Duodenal mucosa (tissue), 2 donors: Measurements from ENCODE around the gene CBX8.

ENCODE experiments used
- H3K27ac ChIP-seq: one replicate; pipeline ENCODE4 v1.7.0; 2013; ENCODE audit warnings: low read depth, low read length
- H3K27me3 ChIP-seq, 2 donors: one replicate each; pipeline ENCODE4 v1.7.0; 2013; ENCODE audit warnings: low read length in 2 of 2, control low read depth in 1 of 2; ENCODE audit not compliant: insufficient read depth in 2 of 2, control insufficient read depth in 1 of 2
- H3K36me3 ChIP-seq, 2 donors: one replicate each; pipeline ENCODE4 v1.7.0; 2013; ENCODE audit warnings: low read length in 2 of 2, control low read depth in 1 of 2; ENCODE audit not compliant: insufficient read depth in 2 of 2, control insufficient read depth in 1 of 2
- H3K4me1 ChIP-seq, 2 donors: one replicate each; pipeline ENCODE4 v1.7.0; 2013; ENCODE audit warnings: low read length in 2 of 2, control low read depth in 1 of 2; ENCODE audit not compliant: insufficient read depth in 2 of 2, control insufficient read depth in 1 of 2
- H3K4me3 ChIP-seq, 2 donors: one replicate each; pipeline ENCODE4 v1.7.0; 2013; ENCODE audit warnings: low read length in 2 of 2, low read depth in 1 of 2
- H3K9ac ChIP-seq, 2 donors: one replicate each; pipeline ENCODE4 v1.7.0; 2013; ENCODE audit warnings: low read length in 2 of 2, low read depth in 1 of 2
- H3K9me3 ChIP-seq, 2 donors: one replicate each; pipeline ENCODE4 v1.7.0; 2013; ENCODE audit warnings: low read length in 2 of 2, control low read depth in 1 of 2; ENCODE audit not compliant: control insufficient read depth in 1 of 2

CBX8 gene

DNA sequence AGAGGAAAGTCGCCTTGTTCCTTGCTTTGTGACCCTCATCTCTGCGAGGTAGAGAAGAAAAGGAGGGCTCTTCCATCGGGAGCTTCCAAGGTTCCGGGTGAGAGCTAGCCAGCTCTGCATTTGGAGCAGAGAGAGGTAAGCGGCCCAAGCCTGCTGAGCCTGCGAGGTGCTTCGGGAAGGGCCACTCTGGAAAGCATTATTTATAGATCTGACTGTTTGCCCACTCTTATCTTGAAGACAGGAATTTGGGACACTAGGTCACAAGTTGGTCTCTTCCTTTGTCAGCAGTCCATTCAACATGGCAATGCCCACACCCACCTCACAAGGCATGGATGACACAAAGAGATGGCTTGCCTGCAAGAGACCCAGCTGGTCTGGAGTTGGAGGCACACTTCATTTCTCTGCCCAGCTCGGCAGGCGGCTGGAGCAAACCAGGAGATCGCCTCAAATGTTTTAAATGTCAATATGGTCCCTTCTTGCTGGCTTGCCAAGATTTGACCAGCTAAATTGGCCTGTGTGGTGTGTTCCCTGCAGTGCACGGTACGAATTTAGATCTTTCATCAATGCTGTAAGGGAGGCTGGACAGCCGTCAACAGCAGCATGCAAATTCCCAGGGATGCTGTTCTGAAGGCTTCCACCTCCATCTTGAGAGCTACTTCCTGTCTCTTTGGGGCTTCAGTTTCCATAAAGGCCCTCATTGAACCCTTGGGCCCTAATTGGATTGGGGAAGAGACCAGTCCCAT lies 22.8 kb upstream of the CBX8 start:
- Histone ChIP-seq H3K36me3 (no peaks in the 10 kb centered on the region), H3K9ac (no peak overlapping the region), H3K27me3 (peaks cover 23 to 37% of the 10 kb centered on the region in 2 donors), H3K27ac (no peak overlapping the region), H3K9me3 (no peaks in the 10 kb centered on the region), H3K4me3 (no peak overlapping the region), H3K4me1 (peaks cover 2 to 10% of the 10 kb centered on the region in 2 donors)

DNA sequence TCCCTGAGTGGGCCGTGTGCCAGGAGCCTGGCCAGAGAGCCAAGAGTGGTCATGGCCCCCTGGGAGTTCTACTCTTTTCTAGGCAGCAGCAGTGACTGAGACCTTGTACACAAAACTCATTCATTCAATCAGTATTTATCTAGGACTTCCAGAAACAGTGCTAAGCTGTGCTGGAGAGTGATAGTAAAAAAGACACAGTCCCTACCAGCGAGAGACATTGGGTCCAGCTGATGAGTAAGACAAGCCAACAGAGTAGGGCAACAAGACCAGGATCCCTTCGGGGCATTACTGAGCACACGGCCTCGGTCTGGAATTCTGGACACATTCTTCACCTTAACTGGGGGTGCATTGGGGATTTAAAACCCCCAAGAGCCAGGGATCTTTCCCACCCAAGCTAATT lies 22.2 kb upstream of the CBX8 start:
- no peaks in the 10 kb centered on the region for H3K9me3 ChIP-seq
- peaks cover 8 to 14% of the 10 kb centered on the region in 2 donors for H3K4me1 ChIP-seq
- H3K27ac ChIP-seq = no peak overlapping the region
- no peaks in the 10 kb centered on the region for H3K36me3 ChIP-seq
- H3K9ac ChIP-seq = no peak overlapping the region
- H3K27me3 ChIP-seq = peaks cover 28 to 43% of the 10 kb centered on the region in 2 donors
- H3K4me3 ChIP-seq = no peak overlapping the region

- H3K27me3 ChIP-seq = peaks cover 32 to 44% of the 10 kb centered on the region in 2 donors
- H3K36me3 ChIP-seq = no peaks in the 10 kb centered on the region
- no peak overlapping the region for H3K4me3 ChIP-seq
- no peak overlapping the region for H3K9ac ChIP-seq
- peaks cover 9 to 14% of the 10 kb centered on the region in 2 donors for H3K4me1 ChIP-seq
- no peak overlapping the region for H3K27ac ChIP-seq
- no peaks in the 10 kb centered on the region for H3K9me3 ChIP-seq
These were observed 21.3 kb upstream of the CBX8 start for GRCh38 chr17:79818026-79818758.

DNA sequence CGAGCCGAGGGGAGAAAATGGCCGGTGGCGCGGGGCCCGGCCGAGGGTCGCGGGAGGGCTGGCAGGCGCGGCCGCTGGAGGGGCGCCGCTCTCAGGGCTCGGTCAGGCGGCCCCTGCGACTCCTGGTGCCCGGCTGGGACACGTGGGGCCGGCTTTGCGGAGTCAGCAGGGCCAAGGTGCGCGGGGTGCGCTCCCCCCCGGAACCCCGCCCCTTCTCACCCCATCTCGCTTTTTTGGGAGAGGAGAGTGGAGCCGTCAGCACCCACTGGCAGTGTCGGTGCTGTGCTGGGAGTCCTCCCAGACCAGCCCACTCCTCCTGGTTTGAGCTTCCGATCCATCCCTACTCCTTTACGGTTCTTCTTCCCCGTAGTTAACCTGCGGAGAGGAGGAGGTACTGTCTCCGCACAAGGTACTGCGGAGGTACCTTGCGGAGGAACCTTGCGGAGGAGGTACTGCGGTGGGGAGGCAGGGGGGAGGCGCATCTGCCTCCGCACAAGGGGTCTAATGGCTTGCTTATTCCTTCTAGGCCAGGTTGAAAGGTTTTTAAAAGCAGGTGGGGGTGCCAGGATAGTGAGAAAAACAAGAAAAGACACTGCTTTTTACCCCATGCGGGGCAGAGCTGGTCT lies 19.1 kb upstream of the CBX8 start:
- H3K9me3 ChIP-seq = no peaks in the 10 kb centered on the region
- H3K27ac ChIP-seq = no peak overlapping the region
- peaks cover 52 to 64% of the 10 kb centered on the region in 2 donors for H3K27me3 ChIP-seq
- H3K36me3 ChIP-seq = no peaks in the 10 kb centered on the region
- H3K9ac ChIP-seq = no peak overlapping the region
- H3K4me3 ChIP-seq = no peak overlapping the region
- peaks cover 24 to 30% of the 10 kb centered on the region in 2 donors for H3K4me1 ChIP-seq

- H3K4me1 ChIP-seq = peaks cover 28 to 32% of the 10 kb centered on the region in 2 donors
- peaks cover 55 to 67% of the 10 kb centered on the region in 2 donors for H3K27me3 ChIP-seq
These were observed 18.3 kb upstream of the CBX8 start for GRCh38 chr17:79814974-79815835.

DNA sequence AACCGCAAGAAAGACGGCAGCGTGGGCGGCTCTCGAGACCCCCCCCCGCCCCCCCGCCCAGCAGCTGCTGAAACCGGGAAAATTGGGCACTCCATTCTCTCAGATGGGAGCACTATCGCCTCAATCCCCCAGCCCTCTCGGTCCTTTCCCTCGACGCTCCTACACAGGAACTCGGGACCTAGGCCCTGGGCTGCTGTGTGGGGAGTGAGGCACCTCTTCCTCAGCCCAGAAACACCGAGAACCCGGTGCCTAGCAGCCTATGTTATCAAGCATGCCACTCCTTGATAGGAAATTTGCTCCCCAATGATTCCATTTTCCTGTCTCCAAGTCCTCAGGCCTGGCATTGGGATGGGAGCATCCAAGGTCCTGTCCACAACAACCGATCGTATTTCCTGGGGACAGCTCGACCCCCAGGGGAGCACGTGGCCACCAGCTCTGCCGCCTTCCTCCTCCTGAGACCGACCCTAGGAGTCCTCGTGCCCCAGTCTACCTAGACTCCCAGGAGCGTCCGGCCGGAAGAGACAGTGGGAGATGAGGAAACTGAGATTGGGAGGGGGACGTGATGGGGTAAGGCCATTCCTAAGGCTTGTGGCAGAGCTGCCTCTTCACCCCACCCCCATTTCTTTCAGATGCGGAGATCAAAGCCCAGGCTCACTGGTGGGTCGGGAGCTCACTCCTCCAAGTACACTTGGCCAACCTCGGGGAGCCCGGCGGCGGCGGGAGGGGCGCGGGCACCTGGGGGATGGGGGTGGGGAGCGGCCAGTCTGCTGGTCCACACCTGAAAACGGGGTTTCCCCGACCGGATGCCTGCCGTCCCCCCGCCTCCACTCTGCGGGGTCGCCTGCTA lies 17.5 kb upstream of the CBX8 start:
- peaks cover 57 to 69% of the 10 kb centered on the region in 2 donors for H3K27me3 ChIP-seq
- no peak overlapping the region for H3K4me3 ChIP-seq
- no peak overlapping the region for H3K9ac ChIP-seq
- H3K27ac ChIP-seq = no peak overlapping the region
- H3K36me3 ChIP-seq = no peaks in the 10 kb centered on the region
- H3K9me3 ChIP-seq = no peaks in the 10 kb centered on the region
- peaks cover 29 to 33% of the 10 kb centered on the region in 2 donors for H3K4me1 ChIP-seq

More at GRCh38 chr17:79814974-79815835, 18.3 kb upstream of the CBX8 start:
- no peaks in the 10 kb centered on the region for H3K9me3 ChIP-seq
- peak overlapping the region; percentile 22 to 28 for H3K4me3 ChIP-seq
- no peak overlapping the region for H3K27ac ChIP-seq
- H3K9ac ChIP-seq = no peak overlapping the region
- H3K36me3 ChIP-seq = no peaks in the 10 kb centered on the region

DNA sequence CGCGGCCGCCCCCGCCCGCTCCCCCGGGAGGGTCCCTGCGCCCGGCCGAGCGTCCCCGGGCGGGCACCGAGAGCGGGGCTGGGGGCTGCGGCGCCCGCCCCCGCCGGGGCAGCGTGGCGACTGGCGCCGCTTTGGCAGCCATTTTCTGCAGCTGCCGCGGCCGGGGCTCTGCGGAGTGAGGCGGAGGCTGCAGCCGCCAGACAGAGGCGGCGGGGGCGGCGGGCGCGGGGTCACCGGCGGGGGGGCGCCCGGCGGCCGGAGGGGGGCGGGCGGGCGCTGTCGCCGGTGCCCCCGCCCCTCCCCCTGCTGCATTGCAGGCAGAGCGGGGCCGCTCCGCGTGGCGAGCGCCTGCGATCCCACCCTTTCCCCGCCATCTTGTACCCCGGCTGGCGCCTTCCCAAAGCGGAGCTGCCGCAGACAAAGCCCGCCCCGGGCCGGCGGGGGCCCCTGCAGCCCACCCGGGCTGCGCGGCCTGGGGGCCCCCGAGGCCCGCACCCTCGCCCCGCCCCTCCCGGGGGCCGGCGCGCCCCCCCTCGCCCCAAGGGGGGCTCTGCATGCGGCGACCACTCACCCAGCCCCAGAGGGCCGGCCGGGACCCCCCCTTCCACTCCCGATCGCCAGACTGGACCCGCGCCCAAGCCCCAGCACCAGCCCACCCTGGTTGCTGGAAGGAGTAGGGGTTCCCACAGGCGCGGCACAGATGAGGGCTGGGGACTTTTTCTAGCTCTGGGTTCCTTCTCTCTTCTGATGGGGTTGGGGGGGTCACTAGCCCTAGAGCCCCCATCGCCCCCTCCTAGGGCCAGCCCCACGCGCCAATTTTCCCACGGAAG lies 16.6 kb upstream of the CBX8 start:
- H3K4me3 ChIP-seq = no peak overlapping the region
- peaks cover 65 to 77% of the 10 kb centered on the region in 2 donors for H3K27me3 ChIP-seq

DNA sequence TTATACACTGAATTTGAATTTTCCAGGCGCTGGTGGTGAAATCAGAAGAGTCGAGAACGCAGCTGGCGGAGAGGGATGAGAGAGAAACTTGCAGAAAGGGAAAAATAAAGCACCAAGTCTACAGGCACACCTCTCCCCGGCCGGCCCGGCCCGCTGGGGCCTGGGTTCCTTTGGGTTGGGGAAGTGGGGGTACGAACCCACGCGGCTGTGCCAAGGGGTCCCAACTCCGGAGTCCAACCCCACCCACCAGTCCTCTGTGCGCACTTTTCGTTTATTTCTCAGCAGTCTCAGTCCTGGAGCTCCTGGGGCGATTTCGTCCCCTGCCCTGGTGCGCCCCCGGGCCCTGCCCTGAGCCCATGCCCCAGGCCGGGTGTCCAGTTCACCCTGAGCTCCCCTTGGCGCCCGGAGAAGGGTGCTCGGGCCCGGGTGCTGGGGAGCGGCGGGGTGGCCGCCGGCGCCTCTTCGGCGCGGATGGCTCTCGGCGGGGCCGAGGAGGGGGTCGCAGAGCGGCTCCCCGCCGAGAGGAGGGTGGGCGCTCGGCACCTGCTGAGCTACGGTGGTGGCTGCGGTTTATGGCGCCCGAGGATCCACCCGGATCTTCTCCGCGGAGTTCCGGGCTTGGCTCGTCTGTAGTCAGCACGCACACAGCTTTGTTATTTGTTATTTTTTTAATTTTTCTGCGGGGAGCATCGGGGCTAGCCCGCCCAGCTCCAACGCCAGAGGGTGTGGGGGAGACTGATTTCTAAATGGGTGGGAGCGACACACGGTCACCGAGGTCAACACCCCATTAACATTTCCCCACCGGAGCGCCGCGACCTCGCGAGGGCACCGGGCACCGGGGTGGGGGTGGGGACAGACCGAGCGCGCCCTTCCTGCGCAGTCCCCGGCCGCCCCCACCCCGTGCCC lies 15.7 kb upstream of the CBX8 start:
- peaks cover 74 to 78% of the 10 kb centered on the region in 2 donors for H3K27me3 ChIP-seq

More for the DNA sequence above, 16.6 kb upstream of the CBX8 start:
- H3K4me1 ChIP-seq = peaks cover 35 to 39% of the 10 kb centered on the region in 2 donors
- H3K9me3 ChIP-seq = no peaks in the 10 kb centered on the region
- no peak overlapping the region for H3K9ac ChIP-seq
- no peaks in the 10 kb centered on the region for H3K36me3 ChIP-seq
- H3K27ac ChIP-seq = no peak overlapping the region

More for the DNA sequence above, 15.7 kb upstream of the CBX8 start:
- Histone ChIP-seq H3K4me3 (no peak overlapping the region), H3K4me1 (peaks cover 35 to 39% of the 10 kb centered on the region in 2 donors), H3K9me3 (no peaks in the 10 kb centered on the region), H3K9ac (no peak overlapping the region), H3K36me3 (no peaks in the 10 kb centered on the region), H3K27ac (no peak overlapping the region)
